ENCODE results near the gene FOXO3. TPM values are rescaled to one million over a fixed set of nuclear protein-coding genes. Genes with fewer than 3 reads are reported as not detected.

The FOXO3 gene
- polyA plus RNA-seq, 1 experiment: 25.4 TPM

- no peak for DNase-seq (ENCODE audit: low read depth)
- no peaks in the 10 kb centered on the region for H3K36me3 ChIP-seq (ENCODE audit: control insufficient read depth, insufficient read depth, low read length)
- no peak overlapping the region for H3K4me3 ChIP-seq (ENCODE audit: low read depth, low read length)
- TF ChIP-seq CTCF (IDR thresholded peaks at IDR 0.05; ENCODE audit: insufficient read depth, low read depth, low read length): no peak
- peaks cover under 1% of the 10 kb centered on the region; the same call in 1 of the 2 replicates for H3K27me3 ChIP-seq (ENCODE audit: control insufficient read depth, insufficient read depth, low read length)
- POLR2A ChIA-PET: no interaction called here
- CTCF ChIA-PET: no interaction called here
These were observed 11.5 kb upstream of the FOXO3 start for GRCh38 chr6:108549241-108549640.

- ChIA-PET POLR2A (no interaction called here), CTCF (interaction anchor here (1.8 kb wide), 1 partner anchor 344 kb away, joined by 6 read pairs; no protein-coding TSS in a partner anchor)
- no peak for DNase-seq (ENCODE audit: low read depth)
- H3K4me3 ChIP-seq (ENCODE audit: low read depth, low read length): no peak overlapping the region
- H3K27me3 ChIP-seq (ENCODE audit: control insufficient read depth, insufficient read depth, low read length): peaks cover 1% of the 10 kb centered on the region; the same call in 1 of the 2 replicates
- TF ChIP-seq CTCF (IDR thresholded peaks at IDR 0.05; ENCODE audit: insufficient read depth, low read depth, low read length): no peak
- no peaks in the 10 kb centered on the region for H3K36me3 ChIP-seq (ENCODE audit: control insufficient read depth, insufficient read depth, low read length)
These were observed 11.0 kb upstream of the FOXO3 start for GRCh38 chr6:108549741-108550140.

- CTCF ChIA-PET: interaction anchor here (0.9 to 1.9 kb wide), 3 partner anchors 8 to 343 kb away, joined by 3 to 6 read pairs (median 5); no protein-coding TSS in a partner anchor
- Histone ChIP-seq H3K4me3 (ENCODE audit: low read depth, low read length) (no peak overlapping the region), H3K36me3 (ENCODE audit: control insufficient read depth, insufficient read depth, low read length) (no peaks in the 10 kb centered on the region), H3K27me3 (ENCODE audit: control insufficient read depth, insufficient read depth, low read length) (peaks cover 1% of the 10 kb centered on the region; the same call in 1 of the 2 replicates)
- DNase-seq (ENCODE audit: low read depth): no peak
- no peak for TF ChIP-seq CTCF (IDR thresholded peaks at IDR 0.05; ENCODE audit: insufficient read depth, low read depth, low read length)
- POLR2A ChIA-PET: no interaction called here
These were observed 10.5 kb upstream of the FOXO3 start for GRCh38 chr6:108550256-108550655.

- ChIA-PET CTCF (interaction anchor here (0.6 to 6.6 kb wide), 6 partner anchors 10 to 518 kb away, joined by 3 to 28 read pairs (median 4); no protein-coding TSS in a partner anchor), POLR2A (no interaction called here)
- no peak overlapping the region for H3K4me3 ChIP-seq (ENCODE audit: low read depth, low read length)
- no peaks in the 10 kb centered on the region for H3K36me3 ChIP-seq (ENCODE audit: control insufficient read depth, insufficient read depth, low read length)
- no peak for DNase-seq (ENCODE audit: low read depth)
- no peak for TF ChIP-seq CTCF (IDR thresholded peaks at IDR 0.05; ENCODE audit: insufficient read depth, low read depth, low read length)
- peaks cover 1% of the 10 kb centered on the region; the same call in 1 of the 2 replicates for H3K27me3 ChIP-seq (ENCODE audit: control insufficient read depth, insufficient read depth, low read length)
These were observed 5.2 kb upstream of the FOXO3 start for GRCh38 chr6:108555399-108556052.

GRCh38 chr6:108556250-108556649 lies 4.5 kb upstream of the FOXO3 start:
- CTCF ChIA-PET: interaction anchor here (0.6 to 6.6 kb wide), 6 partner anchors 11 to 519 kb away, joined by 3 to 28 read pairs (median 5); no protein-coding TSS in a partner anchor
- Histone ChIP-seq H3K27me3 (ENCODE audit: control insufficient read depth, insufficient read depth, low read length) (peaks cover 1% of the 10 kb centered on the region; the same call in 1 of the 2 replicates), H3K36me3 (ENCODE audit: control insufficient read depth, insufficient read depth, low read length) (no peaks in the 10 kb centered on the region), H3K4me3 (ENCODE audit: low read depth, low read length) (no peak overlapping the region)
- POLR2A ChIA-PET: no interaction called here
- TF ChIP-seq CTCF (IDR thresholded peaks at IDR 0.05; ENCODE audit: insufficient read depth, low read depth, low read length): no peak
- no peak for DNase-seq (ENCODE audit: low read depth)

Measured in BJ (cell line).